Hippocampal formation (tissue), 2 donors: ENCODE data around the gene ROMO1.
"Not testable (repeated sequence)": the region's sequence is repeated elsewhere in the genome, so short reads cannot be mapped to it uniquely, and the experiment has no call there.

Experiments used
- DNase-seq, 2 donors: peaks; one replicate each; lab custom pipeline; 2025; lab: John Stamatoyannopoulos, UW

The ROMO1 gene

DNA sequence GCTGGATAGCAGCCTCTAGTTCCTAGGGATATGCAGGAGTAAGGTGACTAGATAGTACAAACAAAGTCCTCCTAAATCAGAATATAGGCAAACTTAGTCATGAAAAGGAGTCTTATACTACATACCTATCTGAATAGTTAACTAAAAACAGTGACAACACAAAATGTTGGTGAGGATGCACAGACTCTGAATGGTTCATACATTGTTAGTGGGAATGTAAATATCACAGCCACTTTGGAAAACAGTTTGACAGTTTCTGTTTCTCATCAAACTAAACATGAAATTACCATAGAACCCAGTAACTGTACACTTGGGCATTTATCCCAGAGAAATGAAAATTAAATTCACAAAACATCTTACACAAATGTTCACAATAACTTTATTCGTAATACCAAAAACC, 17.2 kb upstream of the ROMO1 start:
- DNase-seq: no peak

GRCh38 chr20:35685368-35685767, 13.8 kb upstream of the ROMO1 start:
- DNase-seq: not testable (repeated sequence)

DNA sequence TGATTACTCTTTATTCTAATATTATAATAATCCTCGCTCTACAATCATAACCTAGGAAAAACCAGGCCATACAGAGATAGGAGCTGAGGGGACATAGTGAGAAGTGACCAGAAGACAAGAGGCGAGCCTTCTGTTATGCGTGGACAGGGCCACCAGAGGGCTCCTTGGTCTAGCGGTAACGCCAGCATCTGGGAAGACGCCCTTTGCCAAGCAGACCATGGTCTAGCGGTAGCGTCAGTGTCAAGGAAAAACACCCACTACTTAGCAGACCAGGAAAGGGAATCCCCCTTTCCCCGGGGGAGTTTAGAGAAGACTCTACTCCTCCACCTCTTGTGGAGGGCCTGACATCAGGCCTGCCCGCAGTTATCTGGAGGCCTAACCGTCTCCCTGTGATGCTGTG, 12.3 kb upstream of the ROMO1 start:
- not testable (repeated sequence) for DNase-seq

GRCh38 chr20:35690265-35690664, 8.9 kb upstream of the ROMO1 start:
- no peak for DNase-seq

GRCh38 chr20:35695245-35695749, 3.9 kb upstream of the ROMO1 start:
- DNase-seq: no peak

GRCh38 chr20:35695978-35696377, 3.2 kb upstream of the ROMO1 start:
- no peak for DNase-seq

GRCh38 chr20:35697696-35698297, 1.4 kb upstream of the ROMO1 start:
- no peak for DNase-seq

- DNase-seq: no peak
Measured at GRCh38 chr20:35698298-35699126, 693 bp upstream of the ROMO1 start.

- DNase-seq: no peak
Measured at GRCh38 chr20:35699957-35700624, 886 bp downstream of the ROMO1 start.

GRCh38 chr20:35700625-35701148, 1.5 kb downstream of the ROMO1 start:
- DNase-seq: no peak

GRCh38 chr20:35702051-35702823, 3.0 kb downstream of the ROMO1 start:
- no peak for DNase-seq

DNA sequence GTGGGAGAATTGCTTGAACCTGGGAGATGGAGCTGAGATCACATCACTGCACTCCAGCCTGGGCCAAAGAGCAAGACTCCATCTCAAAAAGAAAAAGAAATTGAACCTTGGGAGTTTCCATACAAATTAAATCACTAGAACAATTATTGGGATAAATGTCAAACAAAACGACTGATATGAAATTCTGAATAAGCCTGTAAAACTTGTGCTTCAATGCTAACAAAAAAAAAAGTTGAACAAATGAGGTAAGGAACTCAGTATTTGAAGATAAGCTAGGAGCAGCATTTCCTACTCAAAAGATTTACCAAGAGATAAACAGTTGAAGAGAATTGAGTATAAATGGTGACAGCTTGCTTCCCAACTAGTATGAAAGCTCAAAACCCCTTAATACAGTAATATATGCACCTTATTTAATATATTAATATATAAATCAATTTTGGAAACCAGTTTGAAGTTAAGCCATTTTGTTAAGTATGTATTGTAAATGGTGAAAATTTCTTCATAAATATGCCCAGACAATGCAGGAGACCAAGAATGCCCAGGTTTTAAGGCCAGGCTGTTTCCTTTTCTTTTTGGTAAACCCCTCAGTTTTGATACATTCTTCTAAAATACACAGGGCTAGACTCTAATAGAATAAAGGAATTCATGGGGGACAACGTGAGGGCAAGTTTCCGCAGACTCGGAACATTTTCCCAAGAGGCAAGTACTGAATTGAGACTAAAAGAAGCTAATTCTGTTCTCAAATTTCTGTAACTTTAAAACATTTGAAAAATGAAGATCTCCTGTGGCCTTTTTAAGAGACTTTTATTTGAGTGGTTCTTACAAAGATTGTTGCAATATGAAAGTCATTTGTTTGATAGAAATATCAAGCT, 3.9 kb downstream of the ROMO1 start:
- DNase-seq: no peak

DNA sequence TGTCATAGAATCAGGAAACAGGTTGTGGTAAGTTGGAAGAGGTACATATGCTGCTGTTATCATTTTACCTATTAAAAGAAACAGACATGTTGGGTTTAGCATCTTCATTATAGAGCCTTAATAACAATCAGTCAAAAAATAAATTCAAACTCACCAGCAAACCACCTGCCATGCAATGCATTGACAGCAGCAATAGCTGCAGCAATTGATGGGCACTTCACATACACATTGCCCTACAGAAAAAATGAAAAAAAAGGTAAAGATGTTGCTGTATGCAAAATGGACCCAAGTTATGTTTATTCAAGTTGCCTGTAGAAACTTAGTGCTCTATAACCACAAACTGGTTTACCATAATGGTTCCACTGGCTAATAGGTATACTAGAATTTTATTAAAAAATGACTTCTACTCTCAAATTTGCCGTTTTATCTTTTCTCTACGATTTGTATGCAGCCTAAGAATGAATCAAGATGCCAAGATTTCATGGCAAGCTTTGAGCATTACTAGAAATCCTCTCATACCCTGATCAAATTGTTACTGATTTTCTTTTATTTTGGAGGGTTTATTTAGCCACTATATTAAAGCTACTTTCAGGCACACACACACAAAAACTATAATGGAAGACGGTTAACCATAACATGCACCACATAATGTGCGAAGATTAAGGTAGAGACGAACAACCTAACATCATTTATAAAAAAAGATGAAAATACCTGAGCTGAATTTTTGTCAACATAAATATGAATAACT, 5.5 kb downstream of the ROMO1 start:
- DNase-seq: no peak

DNA sequence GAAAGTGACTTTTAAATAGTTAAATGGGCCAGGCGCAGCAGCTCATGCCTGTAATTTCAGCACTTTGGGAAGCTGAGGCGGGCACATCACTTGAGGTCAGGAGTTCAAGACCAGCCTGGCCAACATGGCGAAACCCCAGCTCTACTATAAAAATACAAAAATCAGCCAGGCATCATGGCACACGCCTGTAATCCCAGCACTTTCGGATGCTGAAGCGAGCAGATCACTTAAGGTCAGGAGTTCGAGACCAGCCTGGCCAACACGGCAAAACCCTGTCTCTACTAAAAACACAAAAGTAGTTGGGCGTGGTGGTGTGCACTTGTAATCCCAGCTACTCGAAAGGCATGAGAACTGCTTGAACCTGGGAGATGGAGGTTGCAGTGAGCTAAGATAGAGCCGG, 6.7 kb downstream of the ROMO1 start:
- not testable (repeated sequence) for DNase-seq

DNA sequence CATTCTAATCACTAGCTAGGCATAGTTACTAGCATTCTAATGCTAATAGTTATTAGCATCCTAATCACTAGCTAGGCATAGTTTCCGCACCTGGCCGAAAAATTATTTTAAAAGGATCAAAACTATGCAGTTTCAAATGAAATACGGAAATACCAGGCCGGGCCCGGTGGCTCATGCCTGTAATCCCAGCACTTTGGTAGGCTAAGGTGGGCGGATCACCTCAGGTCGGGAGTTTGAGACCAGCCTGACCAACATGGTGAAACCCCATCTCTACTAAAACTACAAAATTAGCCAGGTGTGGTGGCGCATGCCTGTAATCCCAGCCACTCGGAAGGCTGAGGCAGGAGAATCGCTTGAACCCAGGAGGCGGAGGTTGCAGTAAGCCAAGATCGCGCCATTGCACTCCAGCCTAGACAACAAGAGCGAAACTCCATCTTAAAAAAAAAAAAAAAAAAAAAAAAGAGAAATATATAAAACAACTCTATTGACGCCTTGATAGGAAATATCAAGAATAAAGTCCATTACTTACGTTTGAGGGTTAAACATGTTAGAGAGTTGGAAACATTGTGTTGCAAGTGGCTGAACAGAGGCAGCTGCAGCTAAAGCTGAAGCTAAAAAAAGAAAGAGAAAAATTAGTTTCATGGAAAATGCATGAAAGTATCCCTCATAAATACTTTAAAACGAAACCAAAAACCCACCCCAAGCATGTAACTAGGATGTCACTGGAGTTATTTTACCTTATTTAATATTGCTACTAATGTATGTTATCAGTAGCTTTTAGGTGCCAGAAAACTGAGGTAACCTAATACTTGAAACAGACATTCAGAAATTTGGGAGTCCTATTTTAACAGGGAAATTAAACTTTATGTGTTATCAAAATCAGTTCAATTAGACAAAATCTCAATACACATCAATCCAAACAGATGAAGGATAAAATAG, 7.7 kb downstream of the ROMO1 start:
- DNase-seq: not testable (repeated sequence)

DNA sequence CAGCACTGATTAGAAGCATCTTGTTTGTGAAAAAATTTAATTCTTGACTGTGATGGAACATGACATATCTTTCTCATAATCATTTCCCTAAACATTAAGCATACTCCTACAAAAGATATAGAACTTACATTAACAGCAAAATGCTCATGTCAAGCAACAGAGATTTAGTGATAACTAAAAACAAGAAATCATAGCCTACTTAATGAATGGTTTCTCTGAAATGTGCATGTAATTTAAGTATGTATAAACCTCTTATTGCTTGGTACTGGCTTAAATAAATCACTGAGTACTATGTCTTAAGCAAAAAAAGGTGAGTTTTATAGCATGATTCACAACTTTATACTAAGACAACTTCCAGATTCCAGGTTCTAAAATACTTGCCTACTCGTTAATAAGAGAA, 9.3 kb downstream of the ROMO1 start:
- DNase-seq: no peak

- DNase-seq: no peak
Measured at GRCh38 chr20:35709259-35709658, 10.1 kb downstream of the ROMO1 start.

GRCh38 chr20:35710039-35710438, 10.8 kb downstream of the ROMO1 start:
- no peak for DNase-seq
